ENCODE measurements around the gene FMNL2. TPM values are rescaled to one million over a fixed set of nuclear protein-coding genes. Genes with fewer than 3 reads are reported as not detected.

The FMNL2 gene
- total RNA-seq, 1 donor from 2014 or later, result 56.6 TPM

GRCh38 chr2:152548111-152548875 is 213.3 kb downstream of the FMNL2 start:
- DNase-seq (ENCODE audit: extremely low read depth, low read depth, low spot score), result no peak

- no peak for DNase-seq (ENCODE audit: extremely low read depth, low read depth, low spot score)
These were observed 214.0 kb downstream of the FMNL2 start for GRCh38 chr2:152548996-152549395.

GRCh38 chr2:152549423-152549822 is 214.4 kb downstream of the FMNL2 start:
- no peak for DNase-seq (ENCODE audit: extremely low read depth, low read depth, low spot score)

DNA sequence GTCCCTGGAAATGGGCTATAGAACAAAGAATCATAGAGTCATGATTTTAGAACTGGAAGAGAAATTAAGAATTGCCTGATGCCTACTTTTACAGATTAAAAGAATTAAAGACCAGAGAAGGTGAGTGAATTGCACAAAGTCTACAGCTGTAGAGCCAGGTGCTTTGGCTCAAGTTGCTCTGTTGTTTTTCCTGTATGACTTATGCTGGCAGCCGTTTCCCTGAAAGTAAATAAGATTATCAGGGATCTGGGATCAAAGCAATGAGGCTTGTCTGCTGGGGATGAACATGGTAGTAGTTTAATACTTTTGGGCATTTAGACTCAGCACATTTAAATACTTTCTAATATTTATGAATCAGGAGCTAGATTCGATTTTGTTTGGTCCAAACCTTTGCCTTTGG is 215.4 kb downstream of the FMNL2 start:
- DNase-seq (ENCODE audit: extremely low read depth, low read depth, low spot score), result no peak

DNA sequence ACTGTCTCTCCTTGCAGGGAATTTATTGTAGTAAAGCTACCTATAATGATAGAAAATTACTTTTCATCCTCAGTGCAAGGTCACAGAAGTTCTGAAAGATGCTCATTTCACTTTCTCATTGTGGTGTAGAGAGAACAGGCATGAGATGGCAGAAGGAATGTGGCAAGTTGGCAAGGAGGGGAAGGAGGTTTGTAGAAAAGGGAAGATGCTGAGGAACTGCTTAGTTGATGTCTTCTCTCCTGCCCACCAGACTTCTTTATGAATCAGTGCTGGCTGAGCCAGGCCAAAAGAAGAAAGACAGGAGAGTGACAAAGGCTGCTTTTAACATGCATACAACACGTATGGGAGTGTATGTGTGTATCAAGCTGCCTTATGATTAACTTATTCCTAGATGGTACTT is 217.9 kb downstream of the FMNL2 start:
- DNase-seq (ENCODE audit: extremely low read depth, low read depth, low spot score), result no peak

DNA sequence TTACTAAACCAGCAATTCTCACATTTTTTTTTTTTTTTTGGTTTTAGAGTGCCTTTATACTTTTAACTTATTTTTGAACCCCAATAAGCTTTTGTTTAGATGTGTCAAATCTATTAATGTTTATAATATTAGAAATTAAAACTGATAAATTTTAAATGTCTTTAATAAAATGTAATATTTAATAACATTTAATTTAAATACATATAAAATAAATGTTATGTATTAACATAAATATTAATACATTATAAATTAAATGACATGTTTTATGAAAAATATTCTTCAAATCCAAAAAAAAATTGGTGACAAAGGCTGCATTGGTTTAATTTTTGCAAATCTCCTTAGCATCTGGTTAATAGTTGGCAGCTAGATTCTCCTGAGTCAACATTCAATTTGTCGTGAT is 218.5 kb downstream of the FMNL2 start:
- DNase-seq (ENCODE audit: extremely low read depth, low read depth, low spot score), result no peak

- no peak for DNase-seq (ENCODE audit: extremely low read depth, low read depth, low spot score)
These were observed 220.1 kb downstream of the FMNL2 start for GRCh38 chr2:152555048-152555447.

- DNase-seq (ENCODE audit: extremely low read depth, low read depth, low spot score), result no peak
These were observed 221.5 kb downstream of the FMNL2 start for GRCh38 chr2:152556506-152556905.

DNA sequence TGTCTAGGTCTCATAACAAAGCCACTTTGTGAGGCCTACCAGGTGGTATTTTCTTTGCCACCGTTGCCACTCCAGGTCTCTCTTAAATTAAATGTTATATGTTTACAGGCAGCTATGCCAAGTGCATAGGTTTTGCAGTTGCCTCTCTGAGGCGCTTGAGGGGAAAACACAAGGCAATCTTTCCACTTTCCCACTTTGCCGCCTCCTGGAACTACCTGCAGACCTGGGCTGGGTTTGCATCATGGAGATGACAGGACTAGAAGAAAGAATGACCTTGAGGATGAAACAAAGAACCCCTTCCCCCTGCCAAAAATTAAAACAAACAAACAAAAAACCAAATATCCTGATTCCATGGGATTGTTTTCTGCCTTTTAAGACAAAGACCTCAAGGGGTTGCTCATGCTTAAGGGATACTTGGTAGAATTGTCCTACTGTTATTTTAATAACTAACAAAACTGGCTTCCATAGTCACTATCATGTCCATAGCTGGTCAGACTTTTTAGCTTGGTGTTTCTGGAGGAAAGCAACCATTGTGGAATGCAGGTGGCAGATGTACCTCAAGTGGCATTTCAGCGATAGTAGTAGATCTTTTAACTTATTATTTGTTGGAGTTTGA is 222.4 kb downstream of the FMNL2 start:
- DNase-seq (ENCODE audit: extremely low read depth, low read depth, low spot score), result no peak

- no peak for DNase-seq (ENCODE audit: extremely low read depth, low read depth, low spot score)
These were observed 223.4 kb downstream of the FMNL2 start for GRCh38 chr2:152558158-152558984.

GRCh38 chr2:152559008-152559407 is 224.0 kb downstream of the FMNL2 start:
- DNase-seq (ENCODE audit: extremely low read depth, low read depth, low spot score), result no peak

DNA sequence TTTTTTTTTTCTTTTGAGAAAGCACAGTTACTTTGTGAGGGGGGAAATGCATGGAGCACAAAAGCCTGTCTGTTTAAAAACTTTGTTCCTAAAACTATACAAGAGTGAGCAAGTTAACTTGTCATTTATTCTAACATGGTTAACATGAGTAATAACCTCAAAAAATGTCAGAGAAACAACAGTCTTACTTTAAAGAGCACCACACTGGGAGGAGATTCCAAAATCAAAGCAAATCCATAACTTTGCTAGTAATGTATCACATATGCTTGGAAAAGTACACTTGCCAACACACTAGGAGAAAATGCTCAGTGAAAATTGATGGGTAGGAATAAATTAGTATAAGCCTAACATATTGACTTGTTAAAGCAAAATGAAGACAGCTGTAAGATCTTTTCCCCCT is 225.2 kb downstream of the FMNL2 start:
- DNase-seq (ENCODE audit: extremely low read depth, low read depth, low spot score), result no peak

GRCh38 chr2:152560873-152561595 is 226.1 kb downstream of the FMNL2 start:
- no peak for DNase-seq (ENCODE audit: extremely low read depth, low read depth, low spot score)

DNA sequence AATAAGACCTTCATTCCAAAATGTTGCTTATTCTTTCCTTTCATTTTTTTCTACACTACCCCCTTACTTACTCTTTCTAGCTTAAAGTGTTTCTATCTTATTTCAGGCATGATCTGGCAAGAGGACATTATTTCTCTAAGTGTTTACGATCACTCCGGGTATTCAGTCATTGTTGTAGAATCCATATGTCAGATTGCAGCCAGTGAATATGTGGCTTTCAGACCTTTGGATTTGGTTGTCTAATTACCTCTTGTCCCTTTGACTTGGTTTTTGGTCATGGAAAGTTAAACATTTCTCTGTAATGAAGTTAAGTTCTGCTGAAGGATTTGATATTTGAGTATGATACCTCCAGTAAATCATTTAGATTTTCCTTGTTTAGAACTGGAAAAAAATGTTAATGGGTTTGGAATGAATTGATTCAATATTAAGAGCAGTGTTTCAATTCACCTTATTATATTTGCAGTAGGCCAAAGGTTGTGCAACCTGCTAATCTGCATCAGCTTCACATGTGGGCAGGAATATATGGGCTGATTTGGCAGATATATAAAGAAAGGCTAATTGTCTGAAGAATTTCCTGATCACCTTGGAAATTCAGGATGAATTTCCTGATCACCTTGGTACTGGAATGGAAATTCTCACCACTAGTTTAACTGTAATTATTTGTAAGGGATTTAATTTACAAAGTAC is 227.4 kb downstream of the FMNL2 start:
- DNase-seq (ENCODE audit: extremely low read depth, low read depth, low spot score), result no peak

- no peak for DNase-seq (ENCODE audit: extremely low read depth, low read depth, low spot score)
These were observed 228.8 kb downstream of the FMNL2 start for GRCh38 chr2:152563764-152564163.

DNA sequence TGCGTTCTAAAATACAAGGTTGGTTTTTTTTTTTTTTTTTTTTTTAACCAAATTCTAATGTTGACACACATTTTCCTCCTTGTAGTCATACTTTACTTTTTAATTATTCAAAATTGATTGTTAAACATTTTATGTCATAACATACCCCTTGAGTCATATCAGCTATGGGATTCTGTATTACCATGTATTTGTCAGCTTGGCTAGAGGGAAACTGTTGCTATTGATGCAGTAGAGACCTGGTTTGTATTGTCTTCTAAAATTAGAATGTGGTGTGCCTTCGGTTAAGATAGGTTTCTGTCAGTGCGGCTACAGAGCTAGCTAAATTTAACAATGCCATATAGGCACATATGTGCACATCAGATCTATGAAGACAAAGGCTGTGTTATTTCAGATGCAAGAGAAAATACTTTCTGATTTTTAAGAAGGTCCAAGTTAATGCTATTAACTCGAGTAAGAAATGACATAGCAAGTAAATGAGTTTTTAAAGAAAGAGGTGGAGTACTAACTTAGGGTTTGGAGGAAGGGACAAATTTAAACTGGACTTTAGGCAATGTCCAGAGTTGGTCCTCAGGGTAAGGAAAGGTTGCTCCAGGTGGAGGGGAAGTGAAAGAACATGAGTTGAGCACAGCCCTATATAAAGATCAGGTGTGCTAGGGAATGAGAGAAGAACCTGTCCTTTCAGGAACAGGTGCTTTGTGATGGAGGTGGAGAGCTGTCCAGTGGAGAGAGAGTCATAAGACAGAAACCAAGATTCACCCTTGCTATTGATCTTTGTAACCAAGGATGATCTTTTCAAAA is 230.0 kb downstream of the FMNL2 start:
- DNase-seq (ENCODE audit: extremely low read depth, low read depth, low spot score), result no peak

GRCh38 chr2:152565884-152566727 is 231.1 kb downstream of the FMNL2 start:
- DNase-seq (ENCODE audit: extremely low read depth, low read depth, low spot score), result no peak

- DNase-seq (ENCODE audit: extremely low read depth, low read depth, low spot score), result no peak
These were observed 231.7 kb downstream of the FMNL2 start for GRCh38 chr2:152566728-152567069.

DNA sequence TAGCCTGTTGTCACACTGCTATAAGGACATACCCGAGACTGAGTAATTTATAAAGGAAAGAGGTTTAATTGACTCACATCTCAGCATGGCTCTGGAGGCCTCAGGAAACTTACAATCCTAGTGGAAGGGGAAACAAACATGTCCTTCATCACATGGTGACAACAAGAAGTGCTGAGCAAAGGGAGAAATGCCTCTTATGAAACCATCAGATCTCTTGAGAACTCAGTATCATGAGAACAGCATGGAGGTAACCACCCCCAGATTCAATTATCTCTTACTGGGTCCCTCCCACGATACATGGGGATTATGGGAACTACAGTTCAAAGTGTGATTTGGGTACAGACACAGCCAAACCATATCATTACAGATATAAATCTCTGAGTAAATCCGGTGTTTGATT is 233.6 kb downstream of the FMNL2 start:
- DNase-seq (ENCODE audit: extremely low read depth, low read depth, low spot score), result no peak

Measured in glomerular endothelial cell (primary cell).